Breast epithelium (tissue), 3 donors: Measurements from ENCODE around the gene ATN1.
A peak's percentile ranks its signal among the peaks of the same experiment; 100 is the strongest.

ENCODE experiments used
- POLR2A ChIP-seq: fragments of 450-650 bp; IDR thresholded peaks from one replicate; pipeline ENCODE4 v1.6.1; 2016; ENCODE audit warnings: antibody characterized with exemption, mild to moderate bottlenecking, moderate library complexity
- POLR2AphosphoS5 ChIP-seq, 3 donors: sonication (generic); formaldehyde crosslinking; IDR thresholded peaks; one replicate each; pipeline ENCODE4 v1.6.1; 2017; ENCODE audit warnings: antibody characterized with exemption in 3 of 3
- TF ChIP-seq, protein P1 (sequence below), 3 donors: fragments of 450-650 bp; IDR thresholded peaks; one replicate each; pipeline ENCODE4 v1.5.1; 2016 to 2017; ENCODE audit warnings: antibody characterized with exemption in 3 of 3, mild to moderate bottlenecking in 3 of 3, moderate library complexity in 3 of 3

DNA sequence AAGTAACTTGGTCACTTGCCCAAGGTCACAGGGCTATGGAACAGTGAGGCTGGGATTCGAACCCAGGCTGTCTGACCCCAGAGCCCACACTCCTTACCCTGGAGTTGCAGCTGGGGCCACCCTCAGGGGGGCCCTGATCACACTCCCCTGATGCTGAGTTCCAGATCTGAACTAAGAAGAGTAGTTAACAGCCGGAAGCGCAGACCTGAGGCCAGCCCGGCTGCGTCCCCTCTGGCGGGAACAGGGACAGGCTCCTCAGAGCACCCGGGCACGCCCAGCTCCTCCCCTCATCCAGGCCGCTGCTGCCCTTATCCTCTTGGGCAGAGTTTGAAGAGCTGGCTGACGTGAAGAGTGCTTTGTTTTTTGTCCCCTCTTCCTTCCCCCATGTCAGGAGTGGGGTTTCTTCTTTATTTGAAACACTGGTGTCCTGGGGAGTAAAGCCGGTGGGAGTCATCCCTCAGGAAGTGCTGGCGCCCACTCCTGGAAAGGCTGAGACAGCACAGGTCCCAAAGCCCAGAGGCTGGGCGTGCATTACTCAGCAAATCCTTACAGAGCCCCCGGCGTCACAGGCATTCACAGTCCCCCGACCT is 34.0 kb downstream of the ATN1 start:
- TF ChIP-seq, protein P1, sequence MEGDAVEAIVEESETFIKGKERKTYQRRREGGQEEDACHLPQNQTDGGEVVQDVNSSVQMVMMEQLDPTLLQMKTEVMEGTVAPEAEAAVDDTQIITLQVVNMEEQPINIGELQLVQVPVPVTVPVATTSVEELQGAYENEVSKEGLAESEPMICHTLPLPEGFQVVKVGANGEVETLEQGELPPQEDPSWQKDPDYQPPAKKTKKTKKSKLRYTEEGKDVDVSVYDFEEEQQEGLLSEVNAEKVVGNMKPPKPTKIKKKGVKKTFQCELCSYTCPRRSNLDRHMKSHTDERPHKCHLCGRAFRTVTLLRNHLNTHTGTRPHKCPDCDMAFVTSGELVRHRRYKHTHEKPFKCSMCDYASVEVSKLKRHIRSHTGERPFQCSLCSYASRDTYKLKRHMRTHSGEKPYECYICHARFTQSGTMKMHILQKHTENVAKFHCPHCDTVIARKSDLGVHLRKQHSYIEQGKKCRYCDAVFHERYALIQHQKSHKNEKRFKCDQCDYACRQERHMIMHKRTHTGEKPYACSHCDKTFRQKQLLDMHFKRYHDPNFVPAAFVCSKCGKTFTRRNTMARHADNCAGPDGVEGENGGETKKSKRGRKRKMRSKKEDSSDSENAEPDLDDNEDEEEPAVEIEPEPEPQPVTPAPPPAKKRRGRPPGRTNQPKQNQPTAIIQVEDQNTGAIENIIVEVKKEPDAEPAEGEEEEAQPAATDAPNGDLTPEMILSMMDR (IDR thresholded peaks at IDR 0.05), result peak; percentile 25 to 43 (median 26)
- no peak for TF ChIP-seq POLR2A
- TF ChIP-seq POLR2AphosphoS5 (IDR thresholded peaks at IDR 0.05), result no peak
